Fibroblast of gingiva (primary cell): ENCODE data around the gene SMPDL3A.
"Not testable (repeated sequence)": the region's sequence is repeated elsewhere in the genome, so short reads cannot be mapped to it uniquely, and the experiment has no call there.

ENCODE experiments used
- DNase-seq: peaks from one replicate; pipeline ENCODE4 v3.0.0-alpha.2; 2011; ENCODE audit warnings: low read depth

SMPDL3A gene, protein sequence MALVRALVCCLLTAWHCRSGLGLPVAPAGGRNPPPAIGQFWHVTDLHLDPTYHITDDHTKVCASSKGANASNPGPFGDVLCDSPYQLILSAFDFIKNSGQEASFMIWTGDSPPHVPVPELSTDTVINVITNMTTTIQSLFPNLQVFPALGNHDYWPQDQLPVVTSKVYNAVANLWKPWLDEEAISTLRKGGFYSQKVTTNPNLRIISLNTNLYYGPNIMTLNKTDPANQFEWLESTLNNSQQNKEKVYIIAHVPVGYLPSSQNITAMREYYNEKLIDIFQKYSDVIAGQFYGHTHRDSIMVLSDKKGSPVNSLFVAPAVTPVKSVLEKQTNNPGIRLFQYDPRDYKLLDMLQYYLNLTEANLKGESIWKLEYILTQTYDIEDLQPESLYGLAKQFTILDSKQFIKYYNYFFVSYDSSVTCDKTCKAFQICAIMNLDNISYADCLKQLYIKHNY

DNA sequence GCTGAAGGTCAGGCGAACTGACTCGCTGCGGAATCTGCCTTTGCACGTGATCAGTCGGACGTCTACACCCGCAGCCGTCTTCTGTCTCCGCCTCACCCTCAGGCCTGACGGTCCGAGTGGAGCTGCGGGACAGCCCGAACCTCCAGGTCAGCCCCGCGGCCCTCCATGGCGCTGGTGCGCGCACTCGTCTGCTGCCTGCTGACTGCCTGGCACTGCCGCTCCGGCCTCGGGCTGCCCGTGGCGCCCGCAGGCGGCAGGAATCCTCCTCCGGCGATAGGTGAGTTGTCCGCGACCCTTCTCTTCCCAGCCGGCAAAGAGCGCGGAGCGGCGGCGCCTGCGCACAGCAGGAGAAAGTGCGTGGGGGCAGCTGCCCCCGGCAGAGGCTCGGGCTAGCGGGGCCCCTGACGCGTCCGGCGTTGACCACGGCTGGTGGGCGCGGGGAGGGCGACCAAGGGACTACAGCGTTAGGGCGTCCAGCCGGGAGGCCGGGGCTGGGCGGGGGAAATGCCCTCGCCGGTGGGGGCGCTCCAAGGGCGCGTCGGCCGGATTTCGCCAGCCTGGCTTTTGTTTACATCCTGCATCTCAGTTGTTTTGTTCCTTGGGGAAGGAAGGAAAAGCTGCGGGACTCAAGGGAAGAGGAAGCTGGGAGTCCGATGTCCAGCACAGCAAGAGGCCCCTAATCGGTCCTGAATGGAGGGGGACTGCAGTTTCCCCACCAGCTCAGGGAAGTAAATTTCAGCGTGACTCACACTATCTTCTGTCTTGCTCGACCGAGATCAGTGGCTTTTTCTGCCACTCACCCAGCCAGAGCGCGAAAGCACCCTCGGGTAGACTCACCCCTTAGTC lies at the start of gene SMPDL3A:
Gene SMPDL3A (plus strand): TSS at position 77 of the 846 bp plus-strand sequence. CDS start 89 bp downstream, at position 166.
- DNase-seq = peak; percentile 79

DNA sequence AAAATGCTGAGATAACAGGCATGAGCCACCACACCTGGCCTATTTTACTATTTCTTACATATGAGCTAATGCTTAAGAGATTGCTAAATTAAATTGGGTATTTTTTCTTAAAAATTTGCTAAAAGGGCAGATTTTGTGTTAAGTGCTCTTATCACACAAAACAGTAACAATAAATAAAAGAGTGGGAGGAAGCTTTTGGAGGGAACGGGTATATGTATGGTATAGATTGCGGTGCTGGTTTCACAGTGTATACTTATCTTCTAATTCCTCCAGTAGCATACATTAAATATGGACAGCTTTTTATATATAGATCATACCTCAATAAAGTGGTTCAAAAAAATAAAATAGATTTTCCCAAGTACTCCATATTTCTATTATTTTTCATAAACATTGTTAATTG lies 49.0 kb upstream of the SMPDL3A start:
- no peak for DNase-seq

DNA sequence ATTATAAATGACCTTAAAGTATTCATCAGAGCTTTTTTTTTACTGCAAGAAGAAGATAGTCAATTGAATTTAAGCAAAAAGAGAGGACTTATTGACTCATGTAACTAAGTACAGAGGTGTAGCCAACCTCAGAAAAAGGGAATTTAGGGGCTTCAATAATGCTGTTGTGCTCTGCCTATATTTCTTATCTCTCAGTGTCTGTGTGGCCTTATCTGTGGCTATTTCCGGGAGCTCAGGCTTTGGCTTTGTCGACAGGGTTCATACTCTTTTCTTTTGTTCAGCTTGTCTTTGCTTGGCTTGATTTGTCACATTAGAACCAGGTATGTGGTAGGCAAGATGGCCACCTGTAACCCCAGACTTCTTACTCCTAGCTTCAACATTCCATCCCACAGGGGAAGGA lies 48.1 kb upstream of the SMPDL3A start:
- DNase-seq = no peak

DNA sequence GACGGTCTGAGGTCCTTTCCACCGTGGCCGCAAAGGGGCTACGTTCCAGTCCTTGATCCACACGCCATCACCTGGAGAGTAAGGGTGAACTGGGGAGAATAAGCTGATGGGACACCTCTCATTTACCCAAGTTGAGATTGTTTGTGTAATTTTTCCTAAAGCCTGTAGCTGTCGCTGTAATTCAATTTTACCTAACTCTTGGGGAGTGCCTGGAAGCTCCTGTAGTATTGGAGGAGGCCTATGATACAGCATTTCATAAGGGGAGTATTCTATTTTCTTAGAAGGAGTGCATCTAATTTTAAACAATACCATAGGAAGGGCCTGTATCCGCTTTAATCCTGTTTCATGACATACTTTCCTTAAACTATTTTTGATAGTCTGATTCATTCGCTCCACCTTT lies 44.8 kb upstream of the SMPDL3A start:
- DNase-seq = not testable (repeated sequence)

DNA sequence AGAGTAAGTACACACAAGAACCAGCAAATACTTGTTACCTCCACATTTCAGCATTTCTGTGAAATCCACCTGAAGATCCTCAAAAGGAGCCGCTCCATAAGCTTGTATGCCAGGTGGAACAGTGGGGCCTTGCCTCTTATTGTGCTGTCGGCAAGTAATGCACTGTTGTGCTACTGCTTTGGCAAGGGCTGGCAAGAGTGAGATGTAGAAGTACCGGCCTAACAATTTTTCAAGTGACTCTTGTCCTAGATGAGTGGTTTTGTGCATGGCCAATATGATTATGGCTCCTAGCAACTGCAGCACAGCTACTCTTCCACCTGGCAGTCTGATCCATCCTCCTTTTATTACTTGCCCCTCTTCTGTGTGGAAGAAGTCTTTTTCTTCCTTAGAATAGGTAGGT lies 44.2 kb upstream of the SMPDL3A start:
- not testable (repeated sequence) for DNase-seq

DNA sequence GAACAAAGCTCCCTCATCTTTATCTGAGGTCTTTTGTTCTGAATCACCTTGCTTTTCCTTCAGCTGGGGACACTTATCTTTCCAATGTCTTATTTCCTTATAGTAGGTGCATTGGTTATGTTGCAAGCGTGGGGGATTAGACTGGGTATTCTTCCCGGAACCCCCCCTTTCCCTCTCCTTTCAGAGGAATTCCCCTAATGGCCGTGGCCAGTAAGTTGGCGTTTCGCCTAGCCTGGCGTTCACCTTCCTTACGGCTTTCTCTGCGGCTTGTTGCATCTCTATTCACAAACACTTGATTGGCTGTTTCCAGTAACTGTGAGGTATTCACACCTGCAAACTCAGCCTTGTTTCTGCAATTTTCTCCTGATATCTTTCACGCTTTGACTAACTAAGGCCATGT lies 42.4 kb upstream of the SMPDL3A start:
- no peak for DNase-seq

DNA sequence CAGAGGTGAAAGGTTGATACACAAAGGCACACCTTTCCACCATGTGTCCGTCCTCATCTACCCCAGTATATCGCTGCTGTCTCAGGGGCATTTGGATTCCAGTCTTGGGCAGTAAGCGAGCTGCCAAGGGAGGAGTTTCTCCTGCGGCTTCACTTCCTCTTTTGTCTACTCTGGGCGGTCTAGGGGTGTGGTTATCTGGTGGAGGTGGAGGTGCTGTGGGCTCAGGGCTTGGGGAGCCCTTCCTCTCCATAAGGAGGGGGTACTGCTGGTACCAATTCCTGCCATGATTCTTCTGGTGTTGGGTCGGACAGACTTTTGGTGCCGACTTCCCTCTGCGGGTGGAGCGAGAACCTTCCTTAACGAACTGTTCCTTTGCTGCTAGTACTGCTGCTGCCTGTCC lies 41.5 kb upstream of the SMPDL3A start:
- DNase-seq = no peak

DNA sequence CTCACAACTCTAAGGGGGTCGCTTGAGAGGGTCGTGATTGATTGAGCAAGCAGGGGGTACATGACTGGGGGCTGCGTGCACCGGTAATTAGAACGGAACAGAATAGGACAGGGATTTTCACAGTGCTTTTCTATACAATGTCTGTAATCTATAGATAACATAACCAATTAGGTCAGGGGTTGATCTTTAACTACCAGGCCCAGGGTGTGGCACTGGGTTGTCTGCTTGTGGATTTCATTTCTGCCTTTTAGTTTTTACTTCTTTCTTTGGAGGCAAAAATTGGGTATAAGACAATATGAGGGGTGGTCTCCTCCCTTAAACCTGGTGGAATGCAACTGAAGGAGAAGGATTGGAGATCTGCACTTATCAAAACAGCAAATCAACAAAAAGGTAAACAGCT lies 40.1 kb upstream of the SMPDL3A start:
- DNase-seq = not testable (repeated sequence)

DNA sequence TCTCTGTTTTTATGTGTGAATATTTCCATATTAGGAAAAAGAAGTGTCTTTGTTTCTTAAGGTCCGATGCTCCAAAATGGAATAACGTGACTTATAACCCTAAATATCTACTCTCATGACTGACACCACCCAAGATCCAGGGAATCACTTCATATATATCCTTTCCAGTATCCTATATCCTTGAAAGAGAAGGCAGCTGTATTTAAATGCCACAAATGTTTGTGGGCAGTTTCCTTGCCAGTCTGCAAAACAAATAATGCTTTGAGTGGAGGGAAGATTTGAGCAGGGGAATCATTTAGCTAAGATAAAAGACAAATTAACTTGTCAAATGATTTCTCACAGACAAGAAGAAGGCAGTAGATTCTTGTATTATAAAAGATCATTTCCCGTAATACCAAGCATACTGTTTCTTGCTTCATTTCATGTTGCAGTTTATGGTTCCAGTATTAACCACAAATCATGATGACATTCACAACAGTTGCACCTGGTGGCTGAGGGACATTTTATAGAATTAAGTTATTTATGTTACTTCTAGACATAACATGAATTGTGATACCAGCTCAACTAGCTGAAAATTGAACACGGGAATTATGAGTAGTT lies 39.5 kb upstream of the SMPDL3A start:
- peak; percentile 6 for DNase-seq

DNA sequence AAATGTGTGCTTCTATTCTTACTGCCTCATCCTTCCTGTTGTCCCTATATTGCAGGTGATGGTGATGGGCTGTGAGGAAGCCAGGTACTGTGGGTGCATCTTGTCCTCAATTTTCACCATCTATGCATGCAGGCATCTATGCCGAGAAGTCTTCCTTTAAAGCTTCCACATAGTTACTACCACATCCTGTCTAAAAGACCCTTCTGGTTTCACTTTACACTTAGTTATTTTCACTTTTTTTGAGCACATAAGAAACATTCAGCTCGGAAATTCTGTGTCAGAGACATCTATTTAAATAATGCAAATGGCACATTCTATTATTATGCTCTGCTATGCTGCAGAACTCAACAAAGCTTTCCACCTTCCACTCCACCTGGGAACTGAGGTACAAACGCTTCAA lies 37.7 kb upstream of the SMPDL3A start:
- DNase-seq = no peak

DNA sequence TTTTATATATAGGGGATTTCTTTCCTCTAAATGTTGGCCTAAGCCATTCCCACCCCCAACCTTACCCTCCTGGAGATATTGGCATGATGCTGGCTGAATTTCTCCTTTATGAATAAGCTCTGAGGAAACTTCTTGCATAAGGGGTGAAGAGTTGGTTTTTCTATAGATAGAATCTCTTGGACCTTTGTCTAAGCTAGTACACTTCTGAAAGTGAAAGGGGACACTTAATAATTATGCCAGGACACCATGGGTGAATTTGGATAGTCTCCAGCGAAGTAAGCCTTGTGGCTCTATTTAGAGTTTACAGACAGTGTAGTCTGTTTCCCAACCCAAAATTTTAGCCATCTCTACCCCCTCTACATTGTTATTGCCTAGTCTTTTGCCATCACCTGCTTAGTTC lies 36.6 kb upstream of the SMPDL3A start:
- no peak for DNase-seq

DNA sequence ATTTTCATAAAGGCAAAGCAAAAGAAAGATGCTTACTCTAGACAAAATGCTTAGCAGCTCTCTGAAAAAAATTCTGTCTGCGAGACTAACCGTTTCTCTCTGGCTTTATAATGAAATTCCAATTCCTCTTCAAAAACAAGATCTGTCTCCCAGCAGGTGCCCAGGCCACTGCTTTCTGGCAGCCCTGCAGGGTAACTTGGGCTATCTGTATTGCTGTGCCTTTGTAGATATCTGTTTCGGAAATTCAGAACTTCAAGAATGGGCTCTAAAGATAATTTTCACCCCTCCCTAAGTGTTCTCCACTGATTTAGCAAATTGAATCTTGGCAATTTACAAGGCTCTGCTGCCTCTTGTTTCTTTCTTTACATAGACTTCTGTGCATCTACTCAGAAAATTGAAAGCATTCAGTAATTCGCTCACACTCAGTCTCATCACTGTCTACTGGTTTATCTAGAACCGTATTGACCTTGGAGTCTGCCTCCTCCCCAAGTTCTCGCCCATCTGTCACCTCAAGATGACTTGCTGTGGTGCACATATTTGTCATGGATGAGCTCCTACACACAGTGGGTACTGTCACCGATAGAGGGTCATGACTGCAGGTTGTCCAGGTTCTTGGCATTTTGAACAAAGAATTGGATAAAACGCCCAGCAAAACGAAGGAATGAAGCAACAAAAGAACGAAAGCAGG lies 35.9 kb upstream of the SMPDL3A start:
- DNase-seq = no peak

DNA sequence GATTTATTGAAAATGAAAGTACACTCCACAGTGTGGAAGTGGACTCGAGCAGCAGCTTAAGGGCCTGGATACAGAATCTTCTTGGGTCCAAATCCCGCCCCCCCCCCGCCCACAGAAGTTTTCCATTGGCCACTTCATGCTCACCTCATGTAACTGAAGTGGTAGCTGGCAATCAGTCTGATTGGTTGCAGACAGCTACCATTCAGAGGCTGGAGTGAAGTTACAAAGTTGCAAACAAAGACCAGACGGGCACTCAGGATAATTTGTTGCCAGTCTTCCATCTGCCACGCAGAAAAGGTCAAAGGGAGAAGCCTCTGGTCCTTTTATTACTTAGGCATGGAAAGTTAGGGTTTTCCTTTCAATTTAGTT lies 35.4 kb upstream of the SMPDL3A start:
- peak; percentile 85 for DNase-seq

DNA sequence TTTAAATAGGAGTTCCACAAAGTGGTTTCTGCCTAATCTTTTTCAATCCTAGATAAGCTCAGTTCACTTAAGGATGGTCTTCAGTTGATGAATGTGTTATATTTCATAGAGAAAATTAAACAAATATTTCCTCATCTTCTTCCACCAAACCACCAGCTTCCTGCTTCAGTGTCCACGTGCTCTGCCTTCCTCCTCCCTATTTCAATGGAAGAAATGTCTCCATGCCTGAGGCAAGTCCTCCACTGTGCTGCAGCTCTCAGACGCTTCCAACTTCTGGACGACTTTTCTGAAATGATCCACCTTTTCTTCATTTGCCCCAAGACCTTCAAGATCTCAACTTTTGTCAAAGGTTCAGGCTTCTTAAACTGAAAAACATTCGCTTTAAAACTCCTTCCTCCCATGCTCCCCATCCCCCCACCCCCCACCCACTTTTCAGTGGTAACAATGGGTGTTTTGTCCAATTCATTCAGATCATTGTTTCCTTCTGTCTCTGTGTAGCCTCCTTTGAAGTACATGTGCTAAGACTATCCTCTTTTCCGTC lies 34.8 kb upstream of the SMPDL3A start:
- DNase-seq = no peak

DNA sequence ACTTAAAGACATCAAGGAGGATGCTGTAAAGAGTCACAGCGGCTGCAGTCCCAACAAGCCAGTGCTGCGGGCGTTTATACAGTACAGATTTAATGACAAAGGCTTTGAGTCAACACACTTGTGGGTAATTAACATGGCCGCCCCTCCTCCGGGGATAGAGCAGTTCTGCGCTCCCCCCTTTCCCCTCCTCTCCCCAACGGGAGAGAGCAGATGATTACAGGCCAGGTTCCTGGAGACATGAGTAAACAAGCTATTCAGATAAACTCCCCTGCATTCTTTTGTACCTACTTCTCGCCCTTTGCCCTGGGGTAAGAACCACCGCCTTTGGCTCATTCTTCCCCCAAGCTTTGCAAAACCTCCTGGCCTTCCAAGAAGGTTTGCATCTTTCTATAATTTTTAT lies 33.2 kb upstream of the SMPDL3A start:
- DNase-seq = no peak

DNA sequence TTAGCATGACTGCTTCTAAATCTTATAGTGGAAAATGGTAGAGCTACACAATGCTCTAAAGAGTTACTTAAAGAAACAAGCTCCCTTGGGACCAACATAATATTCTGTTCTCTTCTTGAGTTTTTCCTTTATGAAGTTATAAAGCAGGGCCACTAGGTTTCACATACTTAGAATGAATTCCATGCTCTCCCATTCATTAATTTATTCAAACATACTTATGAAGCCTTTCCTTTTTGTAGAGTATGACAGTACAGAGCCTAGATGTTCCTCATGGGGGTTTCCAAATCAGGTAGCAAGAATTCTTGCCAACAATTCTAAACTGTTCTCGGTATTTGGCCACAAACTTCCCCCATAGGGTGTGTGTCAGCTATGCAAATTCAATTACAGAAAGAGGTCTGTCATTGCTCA lies 30.1 kb upstream of the SMPDL3A start:
- DNase-seq = no peak

DNA sequence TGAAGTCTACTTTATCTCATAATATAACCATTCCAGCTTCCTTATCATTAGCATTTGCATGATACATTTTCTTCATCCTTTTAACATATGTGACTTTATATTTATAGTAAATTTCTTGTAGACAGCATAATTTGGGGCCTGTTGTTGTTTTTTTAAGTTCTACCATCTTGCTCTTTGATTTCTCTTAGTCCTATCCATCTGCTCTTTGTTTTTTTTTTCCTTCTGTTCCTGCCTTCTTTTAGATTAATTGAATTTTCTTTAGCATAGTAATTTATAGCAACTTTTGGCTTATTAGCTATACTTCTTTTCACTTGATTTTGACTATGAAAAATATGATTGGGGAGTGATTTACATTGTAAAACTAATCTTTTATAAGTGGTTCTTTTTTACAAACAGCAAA lies 28.7 kb upstream of the SMPDL3A start:
- no peak for DNase-seq

DNA sequence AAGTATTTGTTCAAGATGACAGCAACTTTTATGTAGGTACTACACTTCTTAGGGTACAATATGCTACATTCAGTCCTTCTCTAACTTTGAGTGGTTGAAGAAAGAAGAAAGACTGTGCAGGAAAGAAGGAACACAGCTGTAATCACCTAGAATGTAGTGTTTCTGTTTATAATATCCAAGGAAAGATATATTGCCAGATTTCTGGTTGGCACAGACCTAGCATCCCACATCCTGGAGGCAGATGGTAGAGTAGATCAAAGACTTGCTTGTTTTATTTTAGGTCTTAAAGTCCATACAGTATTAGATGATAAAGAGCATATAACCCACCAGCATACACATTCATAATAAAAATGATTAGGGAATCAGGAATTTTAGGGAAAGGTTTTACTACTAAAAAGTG lies 22.8 kb upstream of the SMPDL3A start:
- DNase-seq = no peak

DNA sequence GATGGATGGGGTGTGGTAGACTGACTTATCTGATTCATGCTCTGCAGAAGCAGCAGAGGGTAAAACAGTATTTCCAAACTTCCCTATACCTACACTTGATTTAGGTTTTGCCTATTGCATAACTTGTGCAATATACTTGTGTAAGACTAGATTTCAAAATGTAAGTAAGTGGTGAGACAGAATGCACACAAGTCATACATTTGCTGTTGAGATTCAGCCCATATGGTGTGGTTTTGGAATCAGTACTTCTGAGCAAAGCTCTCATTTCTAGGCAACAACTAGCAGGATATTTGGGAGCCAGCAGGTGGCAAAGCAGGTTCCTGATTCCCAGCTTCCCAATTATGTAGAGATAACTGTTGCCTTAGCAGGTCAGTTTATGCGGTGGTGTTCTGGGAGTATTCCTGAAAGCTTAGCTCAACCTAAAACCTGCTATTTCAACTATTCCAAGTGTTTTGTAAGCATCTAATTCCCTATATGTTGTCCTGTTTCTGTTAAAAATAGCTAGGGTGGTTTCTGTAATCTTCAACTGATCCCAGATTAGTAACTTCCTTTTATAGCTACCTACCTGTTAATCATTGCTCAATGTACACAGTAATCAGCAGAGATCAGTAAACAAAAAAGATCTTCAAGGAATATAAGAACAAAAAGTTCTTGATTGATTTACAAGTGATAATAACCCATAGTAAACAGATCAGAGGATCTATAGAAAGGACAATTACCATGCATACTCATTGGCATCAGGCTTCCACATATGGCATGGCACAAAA lies 18.0 kb upstream of the SMPDL3A start:
- no peak for DNase-seq

DNA sequence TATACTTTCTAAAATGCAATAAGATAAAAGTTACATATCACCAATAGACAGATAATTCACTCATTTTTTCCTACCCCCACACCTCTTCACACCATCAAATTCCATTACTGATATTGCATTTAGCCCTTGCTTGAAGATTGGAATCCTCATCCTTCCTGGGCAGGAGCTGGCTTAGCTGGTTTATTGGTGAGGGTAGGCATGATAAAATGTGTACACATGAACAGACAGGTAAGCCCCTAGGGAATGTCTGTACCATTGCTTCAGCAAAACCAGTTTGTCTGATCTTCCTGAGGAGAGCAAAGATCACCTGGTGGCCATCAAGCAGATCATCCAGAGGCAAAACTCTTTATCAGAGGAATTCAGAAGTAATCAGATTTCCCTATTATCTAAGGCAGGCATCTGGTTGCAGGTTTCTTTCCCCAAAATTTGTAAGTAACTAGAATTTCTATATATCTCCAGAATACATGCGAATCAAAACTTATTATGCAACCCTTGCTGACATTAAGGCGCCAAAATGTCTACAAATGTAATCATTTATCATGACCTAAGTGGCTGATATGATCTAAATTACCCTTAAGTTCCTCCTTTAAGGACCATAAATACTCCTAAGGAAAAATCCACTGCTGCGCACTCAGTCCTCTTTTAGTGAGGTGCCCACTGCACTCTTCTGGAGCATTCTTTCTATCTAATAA lies 16.2 kb upstream of the SMPDL3A start:
- DNase-seq = no peak

DNA sequence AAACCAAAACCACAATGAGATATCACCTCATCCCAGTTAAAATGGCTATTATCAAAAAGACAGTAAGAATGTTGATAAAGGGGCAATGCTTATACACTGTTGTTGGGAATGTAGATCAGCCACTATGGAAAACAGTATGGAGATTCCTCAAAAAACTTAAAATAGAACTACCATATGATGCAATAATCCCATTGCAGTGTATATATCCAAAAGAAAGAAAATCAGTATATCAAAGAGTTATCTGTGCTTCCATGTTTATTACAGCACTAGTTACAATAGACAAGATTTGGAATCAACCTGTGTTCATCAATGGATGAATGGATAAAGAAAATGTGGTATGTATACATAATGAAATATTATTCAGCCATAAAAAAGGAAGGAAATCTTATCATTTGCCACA lies 13.1 kb upstream of the SMPDL3A start:
- DNase-seq = no peak
